Chondrocyte (in vitro differentiated cells): ENCODE results near the gene HNRNPC. TPM values are rescaled to one million over a fixed set of nuclear protein-coding genes. Genes with fewer than 3 reads are reported as not detected.

Experiments used
- DNase-seq: peaks from one replicate; pipeline ENCODE4 v3.0.0; 2021; ENCODE audit warnings: mixed read lengths, low spot score
- H3K27ac Mint-ChIP-seq: one replicate; pipeline ENCODE4 v1.8.0; 2021; ENCODE audit warnings: mild to moderate bottlenecking, moderate library complexity, mixed read lengths; ENCODE audit not compliant: unreplicated experiment
- H3K27me3 Mint-ChIP-seq: 2 replicates; pipeline ENCODE4 v1.8.0; 2021; ENCODE audit warnings: low read depth, mixed read lengths
- H3K36me3 Mint-ChIP-seq: 2 replicates; pipeline ENCODE4 v1.8.0; 2021; ENCODE audit warnings: low read depth, mixed read lengths
- H3K4me1 Mint-ChIP-seq: 2 replicates; pipeline ENCODE4 v1.8.0; 2021; ENCODE audit warnings: low read depth, mild to moderate bottlenecking, mixed read lengths
- H3K4me3 Mint-ChIP-seq: one replicate; pipeline ENCODE4 v1.8.0; 2021; ENCODE audit warnings: mild to moderate bottlenecking, moderate library complexity, mixed read lengths; ENCODE audit not compliant: unreplicated experiment
- H3K9me3 Mint-ChIP-seq: 2 replicates; pipeline ENCODE4 v1.8.0; 2021; ENCODE audit warnings: low read depth, mixed read lengths
- total RNA-seq: library from RNA; stranded (reverse); gene quantifications from 3 replicates; pipeline ENCODE4 v1.2.1, GENCODE V29; 2021
- TF ChIP-seq, protein P1 (sequence below): fragments of 200-600 bp; sonication (generic); IDR thresholded peaks from 2 replicates; pipeline ENCODE4 v1.5.0; 2021; ENCODE audit warnings: antibody characterized with exemption, mild to moderate bottlenecking, moderate library complexity

Gene HNRNPC
- total RNA-seq, 1 donor from 2014 or later: 286 TPM

DNA sequence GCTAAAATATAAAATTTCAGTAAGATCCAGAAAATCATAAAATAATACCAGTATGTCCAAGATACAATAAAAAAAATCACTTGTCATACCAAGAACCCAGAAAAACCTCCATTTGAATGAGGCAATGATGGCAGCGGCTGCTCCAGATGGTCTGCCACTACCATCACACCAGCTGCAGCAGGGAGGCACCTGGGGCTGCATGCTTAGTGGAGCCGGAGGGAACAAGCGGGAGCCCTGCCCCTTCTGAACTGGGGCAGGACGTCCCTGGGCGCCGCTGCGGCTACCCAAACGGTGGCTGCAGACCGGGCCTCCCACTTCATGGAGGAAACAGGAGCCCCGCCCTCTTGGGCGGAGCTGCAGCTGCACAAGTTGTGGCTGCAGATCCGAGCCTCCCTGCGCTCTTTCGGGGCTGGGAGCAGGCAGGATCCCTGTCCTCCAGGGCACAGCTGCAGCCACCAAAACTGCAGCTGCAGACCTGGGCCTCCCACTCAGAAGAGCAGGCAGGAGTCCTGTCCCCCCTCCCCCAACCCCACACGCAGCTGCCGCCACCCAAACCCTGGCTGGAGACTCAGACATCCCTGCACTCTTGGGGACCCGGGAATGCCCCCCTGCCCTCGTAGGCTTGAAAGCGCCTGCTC, 77.3 kb downstream of the HNRNPC start:
- peaks cover 10% of the 10 kb centered on the region for H3K4me1 Mint-ChIP-seq
- no peaks in the 10 kb centered on the region for H3K27me3 Mint-ChIP-seq
- no peaks in the 10 kb centered on the region for H3K9me3 Mint-ChIP-seq
- DNase-seq: peak; percentile 93
- peak overlapping the region; percentile 61 for H3K4me3 Mint-ChIP-seq
- TF ChIP-seq, protein P1, sequence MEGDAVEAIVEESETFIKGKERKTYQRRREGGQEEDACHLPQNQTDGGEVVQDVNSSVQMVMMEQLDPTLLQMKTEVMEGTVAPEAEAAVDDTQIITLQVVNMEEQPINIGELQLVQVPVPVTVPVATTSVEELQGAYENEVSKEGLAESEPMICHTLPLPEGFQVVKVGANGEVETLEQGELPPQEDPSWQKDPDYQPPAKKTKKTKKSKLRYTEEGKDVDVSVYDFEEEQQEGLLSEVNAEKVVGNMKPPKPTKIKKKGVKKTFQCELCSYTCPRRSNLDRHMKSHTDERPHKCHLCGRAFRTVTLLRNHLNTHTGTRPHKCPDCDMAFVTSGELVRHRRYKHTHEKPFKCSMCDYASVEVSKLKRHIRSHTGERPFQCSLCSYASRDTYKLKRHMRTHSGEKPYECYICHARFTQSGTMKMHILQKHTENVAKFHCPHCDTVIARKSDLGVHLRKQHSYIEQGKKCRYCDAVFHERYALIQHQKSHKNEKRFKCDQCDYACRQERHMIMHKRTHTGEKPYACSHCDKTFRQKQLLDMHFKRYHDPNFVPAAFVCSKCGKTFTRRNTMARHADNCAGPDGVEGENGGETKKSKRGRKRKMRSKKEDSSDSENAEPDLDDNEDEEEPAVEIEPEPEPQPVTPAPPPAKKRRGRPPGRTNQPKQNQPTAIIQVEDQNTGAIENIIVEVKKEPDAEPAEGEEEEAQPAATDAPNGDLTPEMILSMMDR: no peak
- H3K36me3 Mint-ChIP-seq: peaks cover under 1% of the 10 kb centered on the region
- no peak overlapping the region for H3K27ac Mint-ChIP-seq

GRCh38 chr14:21191261-21191808, 77.9 kb downstream of the HNRNPC start:
- peaks cover 10% of the 10 kb centered on the region for H3K4me1 Mint-ChIP-seq
- H3K9me3 Mint-ChIP-seq: no peaks in the 10 kb centered on the region
- TF ChIP-seq, protein P1: no peak
- H3K27me3 Mint-ChIP-seq: no peaks in the 10 kb centered on the region
- H3K36me3 Mint-ChIP-seq: no peaks in the 10 kb centered on the region
- peak overlapping the region; percentile 61 for H3K4me3 Mint-ChIP-seq
- no peak overlapping the region for H3K27ac Mint-ChIP-seq
- no peak for DNase-seq

DNA sequence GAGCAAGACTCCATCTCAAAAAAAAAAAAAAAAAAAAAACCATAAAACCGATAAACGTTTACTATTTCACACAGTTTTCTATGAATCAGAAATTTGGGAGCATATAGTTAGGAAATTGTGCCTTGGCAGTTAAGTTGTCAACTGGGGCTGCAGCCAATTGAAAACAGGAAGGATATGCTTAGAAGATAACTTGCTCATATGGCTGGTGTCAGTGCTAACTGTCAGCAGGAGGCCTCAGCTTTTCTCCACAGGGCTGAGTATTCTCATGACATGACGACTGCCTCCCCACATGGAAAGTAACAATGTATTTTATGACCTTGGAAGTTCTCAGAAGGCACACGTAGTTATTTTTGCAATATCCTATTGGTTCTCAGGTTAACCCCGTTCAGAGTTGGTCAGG, 83.8 kb downstream of the HNRNPC start:
- no peak overlapping the region for H3K4me3 Mint-ChIP-seq
- DNase-seq: no peak
- H3K27ac Mint-ChIP-seq: peak overlapping the region; percentile 15
- H3K4me1 Mint-ChIP-seq: peaks cover 22% of the 10 kb centered on the region
- peaks cover 2% of the 10 kb centered on the region for H3K36me3 Mint-ChIP-seq
- TF ChIP-seq, protein P1: no peak
- H3K27me3 Mint-ChIP-seq: no peaks in the 10 kb centered on the region
- H3K9me3 Mint-ChIP-seq: peaks cover 10% of the 10 kb centered on the region

DNA sequence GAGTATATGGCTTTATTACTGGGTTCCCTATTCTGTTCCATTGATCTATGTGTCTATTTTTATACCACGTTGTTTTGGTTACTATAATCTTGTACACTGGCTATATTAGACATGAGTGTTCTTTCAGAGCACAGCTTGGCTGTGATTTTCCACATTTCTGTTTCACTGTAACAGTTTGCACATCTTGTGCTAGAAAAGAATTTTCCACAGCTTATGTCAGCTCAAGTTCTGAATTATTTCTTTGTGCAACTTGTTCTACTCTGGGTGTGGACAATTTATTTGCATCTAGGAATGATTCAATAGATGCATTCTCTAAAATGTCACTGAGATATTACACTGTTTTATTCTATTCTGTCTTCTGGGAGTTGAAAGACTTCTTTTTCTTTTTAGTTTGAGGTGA, 85.0 kb downstream of the HNRNPC start:
- peaks cover 2% of the 10 kb centered on the region for H3K36me3 Mint-ChIP-seq
- DNase-seq: no peak
- peaks cover 10% of the 10 kb centered on the region for H3K9me3 Mint-ChIP-seq
- TF ChIP-seq, protein P1: no peak
- no peak overlapping the region for H3K4me3 Mint-ChIP-seq
- H3K27me3 Mint-ChIP-seq: no peaks in the 10 kb centered on the region
- no peak overlapping the region for H3K27ac Mint-ChIP-seq
- peaks cover 22% of the 10 kb centered on the region for H3K4me1 Mint-ChIP-seq

GRCh38 chr14:21182166-21182565, 87.1 kb downstream of the HNRNPC start:
- Mint-ChIP-seq H3K4me1 (peaks cover 22% of the 10 kb centered on the region), H3K4me3 (no peak overlapping the region), H3K9me3 (peaks cover 17% of the 10 kb centered on the region), H3K36me3 (peaks cover 6% of the 10 kb centered on the region), H3K27ac (peak overlapping the region; percentile 23), H3K27me3 (peaks cover 7% of the 10 kb centered on the region)
- TF ChIP-seq, protein P1: no peak
- no peak for DNase-seq
